ENCODE results near the gene UCMA.

Gene UCMA

DNA sequence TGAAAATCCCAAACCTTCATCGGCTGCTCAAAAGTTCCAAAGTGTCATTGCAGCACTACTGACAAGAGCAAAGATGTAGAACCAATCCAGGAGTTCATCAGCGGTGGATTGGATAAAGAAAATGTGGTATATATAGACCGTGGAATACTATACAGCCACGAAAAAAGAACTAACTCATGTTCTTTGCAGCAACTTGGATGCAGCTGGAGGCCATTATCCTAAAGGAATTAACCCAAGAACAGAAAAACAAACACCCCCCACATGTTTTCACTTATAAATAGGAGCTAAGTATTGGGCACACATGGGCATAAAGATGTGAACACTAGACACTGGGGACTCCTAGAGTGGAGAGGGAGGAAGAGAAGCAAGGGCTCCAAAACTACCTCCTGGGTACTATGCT, 34.1 kb upstream of the UCMA start:
- TF ChIP-seq, protein P1, sequence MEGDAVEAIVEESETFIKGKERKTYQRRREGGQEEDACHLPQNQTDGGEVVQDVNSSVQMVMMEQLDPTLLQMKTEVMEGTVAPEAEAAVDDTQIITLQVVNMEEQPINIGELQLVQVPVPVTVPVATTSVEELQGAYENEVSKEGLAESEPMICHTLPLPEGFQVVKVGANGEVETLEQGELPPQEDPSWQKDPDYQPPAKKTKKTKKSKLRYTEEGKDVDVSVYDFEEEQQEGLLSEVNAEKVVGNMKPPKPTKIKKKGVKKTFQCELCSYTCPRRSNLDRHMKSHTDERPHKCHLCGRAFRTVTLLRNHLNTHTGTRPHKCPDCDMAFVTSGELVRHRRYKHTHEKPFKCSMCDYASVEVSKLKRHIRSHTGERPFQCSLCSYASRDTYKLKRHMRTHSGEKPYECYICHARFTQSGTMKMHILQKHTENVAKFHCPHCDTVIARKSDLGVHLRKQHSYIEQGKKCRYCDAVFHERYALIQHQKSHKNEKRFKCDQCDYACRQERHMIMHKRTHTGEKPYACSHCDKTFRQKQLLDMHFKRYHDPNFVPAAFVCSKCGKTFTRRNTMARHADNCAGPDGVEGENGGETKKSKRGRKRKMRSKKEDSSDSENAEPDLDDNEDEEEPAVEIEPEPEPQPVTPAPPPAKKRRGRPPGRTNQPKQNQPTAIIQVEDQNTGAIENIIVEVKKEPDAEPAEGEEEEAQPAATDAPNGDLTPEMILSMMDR (IDR thresholded peaks at IDR 0.05; ENCODE audit: borderline replicate concordance, insufficient read depth, low read depth, low read length): no peak
- H3K4me3 ChIP-seq (ENCODE audit: low read depth, low read length): no peak overlapping the region

DNA sequence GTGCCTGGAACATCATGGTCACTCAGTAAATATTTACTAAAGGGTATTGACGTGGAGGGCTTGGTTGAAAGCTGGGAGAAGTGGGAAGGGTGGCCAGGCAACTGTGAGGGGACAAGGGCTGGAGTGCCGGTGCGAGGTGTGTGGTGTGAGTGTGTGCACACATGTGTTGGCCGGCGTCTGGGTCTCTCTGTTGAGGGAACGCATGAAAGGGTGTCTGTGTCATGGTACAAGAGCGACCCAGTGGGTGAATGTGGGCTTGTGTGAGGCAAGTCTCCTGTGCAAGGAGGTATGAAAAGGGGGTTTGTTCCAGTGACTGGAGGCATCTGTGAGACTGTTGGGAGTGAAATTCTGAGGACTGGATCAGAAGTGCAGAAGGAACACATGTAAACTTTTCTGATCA, 29.4 kb upstream of the UCMA start:
- no peak overlapping the region for H3K4me3 ChIP-seq (ENCODE audit: low read depth, low read length)
- TF ChIP-seq, protein P1 (IDR thresholded peaks at IDR 0.05; ENCODE audit: borderline replicate concordance, insufficient read depth, low read depth, low read length): no peak

DNA sequence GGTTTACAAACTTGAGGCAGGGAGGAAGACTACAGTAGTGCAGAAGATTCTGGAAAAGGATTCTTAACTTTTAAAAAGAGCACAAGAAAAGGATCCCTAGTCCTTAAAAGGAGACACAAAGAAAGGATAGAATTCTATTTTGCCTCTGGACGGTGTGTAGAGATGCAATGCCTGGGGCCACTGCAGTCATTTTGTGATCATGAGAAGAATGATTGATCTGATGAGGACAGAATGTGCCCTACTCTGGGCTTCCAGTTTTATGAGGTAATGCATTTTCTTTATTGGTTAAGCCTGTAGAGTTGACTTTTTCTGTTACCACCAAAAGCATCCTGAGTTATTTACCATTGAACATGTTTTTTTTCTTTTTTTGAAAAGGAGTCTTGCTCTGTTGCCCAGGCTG, 28.3 kb upstream of the UCMA start:
- H3K4me3 ChIP-seq (ENCODE audit: low read depth, low read length): no peak overlapping the region
- TF ChIP-seq, protein P1 (IDR thresholded peaks at IDR 0.05; ENCODE audit: borderline replicate concordance, insufficient read depth, low read depth, low read length): no peak

DNA sequence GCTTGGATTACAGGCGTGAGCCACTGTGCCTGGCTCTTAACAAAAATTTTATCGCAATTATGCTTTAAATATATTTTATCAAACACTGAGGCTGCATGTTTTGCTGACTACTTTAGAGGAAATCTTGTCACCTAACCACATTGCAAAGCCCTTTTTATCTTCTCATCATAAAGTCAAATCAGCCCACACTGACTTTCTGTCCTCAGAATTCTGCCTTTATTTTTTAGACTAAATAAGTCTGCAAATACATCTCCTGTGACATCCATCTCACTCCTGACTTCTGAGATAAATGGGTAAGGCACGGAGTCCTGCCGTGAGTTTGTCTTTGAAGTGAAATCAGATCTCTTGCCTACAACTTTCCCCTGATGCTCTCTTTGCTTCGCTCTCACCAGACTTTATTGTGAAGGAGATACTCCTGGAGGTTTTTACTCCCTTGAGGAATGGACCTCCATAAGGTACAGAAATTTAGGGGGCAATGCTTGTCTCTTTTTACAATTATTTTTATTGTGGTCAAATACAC, 23.5 kb upstream of the UCMA start:
- H3K4me3 ChIP-seq (ENCODE audit: low read depth, low read length): no peak overlapping the region
- TF ChIP-seq, protein P1 (IDR thresholded peaks at IDR 0.05; ENCODE audit: borderline replicate concordance, insufficient read depth, low read depth, low read length): no peak

DNA sequence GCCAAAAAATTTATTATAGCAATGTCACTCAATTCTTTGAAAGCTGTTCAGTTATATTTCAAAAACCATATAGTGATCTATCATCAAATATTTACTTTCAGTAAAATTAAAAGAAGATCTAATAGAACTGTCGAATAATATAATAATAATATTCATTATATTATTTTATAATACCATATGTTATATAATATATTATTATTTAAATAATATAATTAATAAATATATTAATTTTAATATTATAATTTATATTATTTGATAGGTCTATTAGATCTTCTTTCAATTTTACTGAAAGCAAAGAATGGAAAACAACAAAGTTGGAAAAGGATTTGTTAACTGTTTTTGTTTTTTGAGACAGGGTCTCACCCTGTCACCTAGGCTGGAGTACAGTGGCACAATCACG, 22.5 kb upstream of the UCMA start:
- no peak overlapping the region for H3K4me3 ChIP-seq (ENCODE audit: low read depth, low read length)
- TF ChIP-seq, protein P1 (IDR thresholded peaks at IDR 0.05; ENCODE audit: borderline replicate concordance, insufficient read depth, low read depth, low read length): no peak

DNA sequence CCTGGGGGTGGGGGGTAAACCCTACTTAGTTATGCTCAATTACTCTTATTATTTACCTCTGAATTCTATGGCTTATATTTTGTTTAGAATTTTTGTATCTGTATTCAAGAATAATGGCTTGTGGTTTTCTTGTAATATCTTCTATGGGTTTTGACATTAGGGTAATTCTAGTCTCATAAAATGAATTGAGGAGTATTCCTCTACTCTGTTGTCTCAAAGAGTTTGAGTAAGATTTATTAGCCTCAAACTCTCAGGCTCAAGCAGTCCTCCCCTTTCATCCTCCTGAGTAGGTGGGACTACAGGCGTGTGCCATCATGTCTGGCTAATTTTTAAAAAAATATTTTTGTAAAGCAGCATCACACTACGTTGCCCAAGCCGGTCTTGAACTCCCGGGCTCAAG, 19.6 kb upstream of the UCMA start:
- TF ChIP-seq, protein P1 (IDR thresholded peaks at IDR 0.05; ENCODE audit: borderline replicate concordance, insufficient read depth, low read depth, low read length): no peak
- no peak overlapping the region for H3K4me3 ChIP-seq (ENCODE audit: low read depth, low read length)

DNA sequence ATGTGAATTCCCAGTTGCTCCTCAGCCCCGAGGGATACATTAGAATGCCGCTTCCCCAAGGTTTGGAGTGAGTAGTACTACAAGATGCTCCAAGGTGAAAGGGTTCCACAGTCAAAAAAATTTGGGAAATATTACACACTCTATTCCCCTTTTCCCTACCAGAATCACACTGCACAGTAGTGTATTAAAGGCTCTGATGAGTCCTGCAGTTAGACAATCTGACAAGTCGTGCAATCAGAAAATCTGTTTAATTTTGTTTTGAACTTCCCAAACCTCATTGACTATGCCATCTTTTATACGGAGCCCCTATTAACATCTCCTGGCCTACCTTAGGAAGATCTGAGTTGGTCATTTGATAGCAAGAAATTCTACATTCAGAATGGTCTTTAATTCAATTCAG, 13.6 kb upstream of the UCMA start:
- TF ChIP-seq, protein P1 (IDR thresholded peaks at IDR 0.05; ENCODE audit: borderline replicate concordance, insufficient read depth, low read depth, low read length): no peak

More for the DNA sequence above, 13.6 kb upstream of the UCMA start:
- H3K4me3 ChIP-seq (ENCODE audit: low read depth, low read length): no peak overlapping the region

All from GM12875 (cell line).